ENCODE data around the gene PJA1.
A peak's percentile ranks its signal among the peaks of the same experiment; 100 is the strongest.

The PJA1 gene

DNA sequence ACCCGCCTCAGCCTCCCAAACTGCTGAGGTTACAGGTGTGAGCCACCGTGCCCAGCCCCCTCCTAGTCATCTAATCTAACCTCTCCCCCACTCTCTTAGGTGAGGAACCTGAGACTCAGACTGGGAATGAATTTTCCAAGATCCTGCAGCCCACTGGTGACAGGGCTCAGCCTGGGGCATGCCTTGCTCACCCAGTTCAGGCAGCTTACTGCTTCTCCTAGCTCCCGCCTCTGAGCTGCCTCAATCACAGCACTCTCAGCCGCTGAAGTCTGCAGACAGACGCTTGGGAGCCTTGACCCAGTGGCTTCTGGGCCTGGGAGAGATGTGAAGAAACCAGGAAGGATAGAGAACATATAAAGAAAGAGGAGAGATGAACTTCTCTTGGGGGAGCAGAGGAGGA is 24.4 kb downstream of the PJA1 start:
- DNase-seq (ENCODE audit: low spot score) = no peak

DNA sequence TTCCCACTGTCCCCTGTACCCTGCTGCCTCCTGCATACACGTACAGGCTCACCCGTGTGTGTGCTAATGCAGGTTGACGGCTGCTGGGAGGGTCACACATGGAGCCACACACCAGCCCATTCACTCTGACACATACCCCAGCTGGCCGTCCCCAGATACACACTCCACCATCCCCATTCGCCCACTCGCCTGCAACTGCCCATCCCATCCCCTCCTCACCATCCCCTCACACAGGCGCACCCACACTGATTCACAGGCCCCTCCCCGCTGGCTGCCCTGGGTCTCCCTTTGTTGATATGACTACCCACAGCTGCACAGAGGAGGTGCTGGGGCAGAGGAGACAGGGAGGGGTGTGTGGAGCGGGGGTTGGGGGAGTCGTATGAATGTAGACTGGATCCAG is 25.7 kb downstream of the PJA1 start:
- DNase-seq (ENCODE audit: low spot score) = no peak

DNA sequence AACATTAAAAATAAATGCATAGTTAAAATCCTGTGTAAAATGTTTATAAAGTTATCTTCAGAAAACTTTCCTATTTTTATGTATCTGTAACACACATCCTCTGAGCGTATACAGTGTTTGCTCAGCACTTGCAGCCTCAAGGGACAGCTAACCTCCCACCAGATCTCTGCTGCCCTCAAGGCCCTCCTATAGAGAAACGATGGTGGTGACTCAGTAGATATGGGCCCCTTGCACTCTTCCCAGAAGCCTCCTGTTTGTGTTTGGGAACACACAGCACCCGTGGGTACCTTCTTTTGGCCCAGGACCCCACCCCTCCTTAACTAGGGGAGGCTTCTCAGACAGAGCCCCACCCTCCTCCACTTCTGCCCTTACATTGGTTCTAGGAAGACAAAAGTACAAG is 26.7 kb downstream of the PJA1 start:
- no peak for DNase-seq (ENCODE audit: low spot score)

DNA sequence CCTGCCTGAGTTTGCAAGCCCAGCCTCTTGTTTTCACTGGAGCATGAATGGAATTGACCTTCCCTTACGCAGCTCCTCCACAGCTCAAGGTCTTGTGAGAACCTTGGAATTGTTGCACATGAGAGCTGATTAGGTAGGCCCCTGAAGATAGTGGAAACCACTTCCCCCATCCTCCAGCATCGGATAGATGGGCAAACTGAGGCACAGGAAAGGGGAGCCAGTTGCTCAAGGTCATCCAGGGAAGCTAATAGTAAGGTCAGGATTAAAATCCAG is 27.2 kb downstream of the PJA1 start:
- no peak for DNase-seq (ENCODE audit: low spot score)

DNA sequence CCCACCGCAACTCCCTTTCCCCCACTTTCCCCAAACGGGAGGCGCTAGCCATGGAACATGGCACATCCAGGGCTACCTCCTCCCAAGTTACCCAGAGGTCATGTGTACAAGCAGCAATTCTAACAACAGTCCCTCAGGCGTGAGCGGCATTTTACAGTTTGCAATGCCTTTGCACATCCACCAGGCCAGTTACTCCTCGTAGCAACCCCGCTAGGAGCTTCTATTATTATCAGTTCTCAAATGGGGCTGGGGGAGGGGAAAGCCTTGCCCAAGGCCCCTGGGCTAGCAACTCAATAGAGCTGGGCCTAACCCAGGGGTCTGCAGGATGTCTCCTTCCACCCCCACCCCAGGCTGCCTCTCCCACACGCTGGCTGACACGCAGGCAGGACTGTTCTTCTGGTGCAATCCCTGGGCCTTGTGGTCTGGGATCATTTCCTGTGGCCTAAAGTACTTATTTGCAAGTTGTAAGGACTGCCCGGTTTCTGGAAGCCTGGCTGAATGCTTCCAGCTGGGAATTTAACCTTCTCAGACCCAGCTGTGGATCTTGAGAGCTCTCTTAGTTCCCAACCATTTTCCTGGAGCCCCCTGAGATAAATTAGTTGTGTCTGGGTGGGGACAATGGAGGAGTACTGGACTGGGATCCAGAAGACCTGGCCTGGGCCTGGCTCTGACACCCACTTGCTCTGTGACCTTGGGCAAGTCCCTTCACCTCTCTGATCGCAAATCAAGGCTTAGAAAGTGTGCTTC is 27.7 kb downstream of the PJA1 start:
- DNase-seq (ENCODE audit: low spot score) = no peak

DNA sequence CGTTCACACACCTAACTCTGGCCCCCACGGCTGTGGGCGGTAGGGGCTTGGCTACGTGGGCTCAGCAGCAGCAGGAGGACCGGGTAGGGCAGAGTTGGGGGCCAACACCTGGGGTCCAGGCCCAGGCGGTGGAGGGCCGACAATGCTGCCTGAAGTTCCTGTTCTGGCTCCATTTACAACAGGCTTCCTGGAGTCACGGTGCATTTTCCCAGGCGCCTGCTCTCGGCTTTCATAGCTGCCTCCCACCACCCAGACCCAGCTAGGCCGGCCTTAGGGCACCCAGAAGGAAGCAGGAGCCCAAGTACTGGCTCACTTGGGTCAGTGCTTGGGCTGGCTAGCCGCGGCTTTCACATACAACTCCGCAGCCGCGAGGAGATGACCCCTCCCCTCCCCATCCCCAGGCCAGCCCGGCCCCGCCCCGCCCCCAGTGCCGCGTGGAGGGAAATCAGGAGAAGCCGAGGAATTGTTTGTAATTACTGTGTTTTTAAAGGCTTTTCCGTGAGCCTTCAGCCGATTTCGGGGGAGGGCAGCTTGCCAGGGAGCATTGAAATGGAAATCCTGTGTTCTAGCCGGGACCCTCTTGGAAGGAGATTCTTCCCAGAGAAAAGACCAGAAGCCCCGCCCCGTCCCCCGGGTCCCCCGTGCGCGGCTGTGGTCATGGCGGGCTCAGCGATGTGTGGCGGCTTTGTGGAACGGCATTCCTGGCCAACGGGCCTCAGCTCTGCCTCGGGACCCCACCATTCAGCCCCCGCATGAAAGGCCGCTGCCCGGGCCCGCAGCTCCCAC is 28.5 kb downstream of the PJA1 start:
- no peak for DNase-seq (ENCODE audit: low spot score)

DNA sequence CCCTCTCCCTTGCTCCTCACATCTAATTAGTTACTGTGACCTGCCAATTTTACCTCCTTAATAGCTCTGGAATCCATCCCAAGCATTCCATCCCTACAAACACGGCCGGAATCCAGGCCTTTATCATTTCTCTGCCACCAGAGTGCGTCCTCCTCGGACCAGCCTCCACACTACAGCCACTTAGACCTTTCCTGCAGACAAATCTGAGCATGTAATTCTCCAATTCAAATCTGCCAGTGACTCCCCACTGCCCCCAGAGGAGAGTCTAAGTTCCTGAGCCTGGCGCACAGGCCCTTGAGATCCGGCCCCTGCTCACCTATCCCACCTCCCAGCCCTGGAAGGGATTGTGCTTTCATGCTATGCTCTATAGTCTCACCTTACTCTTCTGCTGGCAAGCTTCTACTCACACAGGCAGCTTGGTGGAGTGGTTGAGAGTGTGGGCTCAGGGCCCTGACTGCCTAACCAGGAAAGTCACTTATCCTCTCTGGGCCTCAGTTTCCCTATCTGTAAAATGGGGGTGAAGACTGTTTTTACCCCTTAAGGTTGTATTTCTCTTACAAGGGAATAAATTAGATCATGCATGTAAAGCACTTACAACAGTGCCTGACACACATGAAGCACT is 31.2 kb downstream of the PJA1 start:
- peak; percentile 12 for DNase-seq (ENCODE audit: low spot score)

DNA sequence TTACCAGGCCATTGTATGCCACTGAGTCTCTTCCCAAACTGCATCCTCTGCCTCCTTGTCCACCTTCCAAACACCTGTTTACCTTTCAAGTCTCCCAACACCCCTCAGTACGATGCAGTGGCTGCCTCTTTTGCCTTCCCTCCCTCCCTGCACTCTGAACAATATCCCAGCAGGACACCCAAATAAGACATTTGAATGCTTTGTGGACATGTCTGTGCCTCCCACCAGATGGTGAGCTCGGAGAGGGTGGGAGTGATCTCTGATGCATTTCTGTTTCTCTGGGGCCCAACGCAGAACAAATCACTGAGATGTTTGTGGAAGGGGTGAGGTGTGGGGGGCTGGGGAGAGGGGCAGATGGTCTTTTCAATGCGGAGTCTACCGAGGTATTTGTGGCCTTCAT is 33.4 kb downstream of the PJA1 start:
- DNase-seq (ENCODE audit: low spot score) = no peak

DNA sequence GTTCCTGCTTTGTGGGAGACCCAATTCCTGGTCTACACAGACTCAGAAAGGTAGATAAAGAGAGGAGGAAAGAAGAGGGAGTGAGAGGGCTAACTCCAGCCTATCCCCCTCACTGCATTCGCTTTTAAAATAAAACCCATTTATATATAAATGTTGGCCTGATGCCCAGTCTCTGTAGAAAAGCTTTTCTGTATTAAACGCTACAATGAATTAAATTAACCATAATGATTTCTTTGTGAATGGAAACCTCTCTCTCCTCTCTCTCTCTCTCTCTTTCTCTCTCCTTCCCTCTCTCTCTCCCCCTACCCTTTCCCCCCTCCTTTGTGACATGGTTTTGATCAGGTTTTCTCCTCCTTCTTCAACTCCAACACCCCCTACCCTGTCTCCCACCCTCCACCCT is 34.8 kb downstream of the PJA1 start:
- DNase-seq (ENCODE audit: low spot score) = no peak

DNA sequence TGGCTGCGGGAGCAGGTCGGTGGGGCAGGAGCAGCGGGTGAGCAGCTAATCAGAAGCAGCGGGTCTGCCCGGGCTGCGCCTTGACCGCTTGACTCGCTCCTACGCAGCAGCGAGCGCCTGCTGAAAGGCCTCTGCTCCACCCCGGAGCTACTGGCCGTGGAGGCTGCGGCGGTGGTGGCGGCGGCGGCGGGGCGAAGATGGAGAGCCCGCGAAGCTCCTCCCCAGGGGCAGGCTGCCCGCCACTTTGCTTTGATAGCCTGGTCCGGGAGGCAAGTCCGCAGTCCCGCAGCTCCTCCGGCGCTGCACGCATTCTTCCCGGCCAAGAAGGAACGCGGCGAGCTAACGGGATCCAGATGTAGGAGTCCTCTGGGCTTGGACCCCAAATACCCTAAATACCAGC is 36.7 kb downstream of the PJA1 start:
- DNase-seq (ENCODE audit: low spot score) = no peak

DNA sequence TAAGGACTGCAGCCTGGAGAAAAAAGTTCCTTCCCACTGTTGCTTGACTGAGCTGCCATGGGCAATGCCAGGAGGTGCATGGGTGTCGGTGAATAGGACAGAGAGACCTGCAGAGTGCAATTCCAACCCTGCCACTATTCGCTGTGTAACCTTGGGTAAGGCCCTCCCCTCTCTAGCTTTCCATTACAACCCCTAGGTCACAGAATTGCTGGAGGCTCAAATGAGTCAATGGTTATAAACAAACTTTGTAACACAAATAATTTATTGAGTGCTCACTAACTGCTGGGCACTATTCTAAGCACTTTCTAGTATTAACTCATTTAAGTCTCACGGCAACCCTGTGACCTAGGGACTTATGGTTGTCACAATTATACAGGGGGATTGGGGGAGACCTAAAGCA is 37.8 kb downstream of the PJA1 start:
- no peak for DNase-seq (ENCODE audit: low spot score)

DNA sequence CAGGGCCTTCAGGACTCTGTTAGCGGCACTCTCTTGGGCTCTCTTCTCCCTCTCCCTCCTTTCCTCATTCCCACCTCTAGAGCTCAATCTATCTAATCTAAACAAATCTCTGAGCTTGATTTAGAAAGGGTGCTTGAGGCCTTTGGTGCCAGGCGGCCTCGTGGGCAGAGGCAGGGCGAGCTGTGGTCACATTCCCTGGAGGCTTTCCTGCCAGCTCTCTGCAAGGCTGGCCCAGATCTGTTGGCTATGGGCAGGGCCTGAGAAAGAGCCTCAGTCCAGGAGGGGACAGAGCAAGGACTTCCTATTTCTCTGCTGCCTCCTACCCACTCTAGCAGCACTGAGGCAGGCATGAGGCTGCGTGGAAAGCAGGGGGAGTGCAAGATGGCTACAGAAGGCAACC is 38.6 kb downstream of the PJA1 start:
- DNase-seq (ENCODE audit: low spot score) = no peak

DNA sequence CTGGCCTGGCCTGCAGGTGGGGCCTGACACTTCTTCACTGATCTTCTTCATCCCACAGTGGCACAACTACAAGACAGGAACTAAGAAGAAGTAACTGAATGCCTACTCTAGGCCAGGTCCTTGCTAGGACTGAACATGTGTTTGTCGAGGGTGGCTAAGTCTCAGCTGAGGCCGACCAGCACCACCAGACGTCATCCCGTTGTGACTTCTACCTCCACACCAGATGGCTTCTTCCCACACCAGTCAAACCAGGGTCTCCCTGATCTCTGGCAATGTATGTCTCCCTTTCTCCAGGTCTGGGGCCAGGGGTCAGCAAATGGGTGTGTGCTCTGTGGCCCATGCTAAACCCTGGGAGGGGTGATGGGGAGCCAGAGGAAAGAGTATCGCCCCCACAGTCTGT is 40.2 kb downstream of the PJA1 start:
- no peak for DNase-seq (ENCODE audit: low spot score)

DNA sequence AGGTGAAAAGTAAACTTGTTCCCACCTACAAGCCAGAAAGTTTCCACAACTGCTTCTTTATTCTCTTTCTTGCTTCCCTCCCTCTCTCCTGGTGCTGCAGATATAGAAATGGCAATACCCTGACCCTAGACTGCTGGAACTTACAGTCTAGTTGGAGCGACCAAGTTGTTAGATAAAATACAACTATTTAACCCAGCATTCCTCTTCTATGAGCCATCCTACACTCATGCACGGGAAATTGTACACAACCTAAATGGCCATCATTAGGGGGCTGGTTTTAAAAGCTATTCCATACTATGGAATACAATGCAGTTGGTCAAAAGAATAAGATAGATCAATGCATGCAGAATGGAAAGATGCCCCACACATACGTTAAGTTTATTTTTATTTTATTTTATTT is 41.1 kb downstream of the PJA1 start:
- no peak for DNase-seq (ENCODE audit: low spot score)

DNA sequence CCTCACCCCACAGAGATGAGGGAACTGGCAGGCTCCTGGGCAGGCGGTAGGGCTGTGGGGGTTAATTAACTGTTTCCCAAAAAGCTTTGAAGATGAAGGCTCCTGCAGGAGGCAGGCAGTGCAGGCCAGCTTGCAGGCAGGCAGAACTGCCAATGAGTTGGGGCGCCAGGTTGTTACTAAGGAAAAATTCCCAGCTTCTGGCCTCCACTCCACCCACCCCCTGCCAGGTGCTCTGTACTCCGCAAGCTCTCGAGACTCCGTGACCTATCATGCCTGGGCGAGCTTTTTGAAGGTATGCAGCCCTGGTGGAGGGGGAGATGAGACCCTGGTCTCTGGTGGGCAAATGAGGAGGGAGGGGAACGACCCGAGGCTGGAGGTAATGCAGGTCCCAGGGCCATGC is 41.8 kb downstream of the PJA1 start:
- DNase-seq (ENCODE audit: low spot score) = no peak

DNA sequence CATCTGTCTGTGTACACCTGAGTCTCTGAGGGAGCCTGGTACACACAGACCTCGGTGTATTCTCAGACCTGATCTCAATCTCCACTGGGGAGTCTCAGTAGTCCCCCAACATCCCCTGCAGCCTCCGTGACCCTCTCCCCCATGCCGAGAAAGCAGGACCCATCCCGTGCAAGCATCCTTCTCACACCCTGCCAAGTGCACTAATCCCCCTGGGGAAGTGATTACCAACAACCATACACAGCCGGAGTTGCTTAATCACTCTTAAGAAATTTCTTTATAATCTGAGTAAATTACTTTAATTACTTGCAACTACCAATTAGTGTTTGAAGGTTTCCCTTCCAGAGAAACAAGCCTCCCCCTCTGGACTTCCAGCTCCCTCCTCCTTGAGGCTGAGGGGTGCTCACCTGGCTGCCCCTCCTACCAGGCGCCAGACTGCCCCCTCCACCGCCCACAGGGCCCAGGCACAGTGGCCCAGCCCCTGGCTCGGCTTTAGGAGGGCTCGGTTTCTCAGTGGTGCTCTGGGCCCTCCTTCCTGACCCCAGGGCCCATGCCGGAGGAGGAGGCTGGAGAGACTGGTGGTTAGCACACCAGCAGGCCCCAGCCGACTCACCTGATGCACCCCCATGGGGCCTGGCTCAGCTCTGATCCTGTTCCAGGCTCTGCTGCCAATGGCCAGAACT is 43.8 kb downstream of the PJA1 start:
- DNase-seq (ENCODE audit: low spot score) = no peak

DNA sequence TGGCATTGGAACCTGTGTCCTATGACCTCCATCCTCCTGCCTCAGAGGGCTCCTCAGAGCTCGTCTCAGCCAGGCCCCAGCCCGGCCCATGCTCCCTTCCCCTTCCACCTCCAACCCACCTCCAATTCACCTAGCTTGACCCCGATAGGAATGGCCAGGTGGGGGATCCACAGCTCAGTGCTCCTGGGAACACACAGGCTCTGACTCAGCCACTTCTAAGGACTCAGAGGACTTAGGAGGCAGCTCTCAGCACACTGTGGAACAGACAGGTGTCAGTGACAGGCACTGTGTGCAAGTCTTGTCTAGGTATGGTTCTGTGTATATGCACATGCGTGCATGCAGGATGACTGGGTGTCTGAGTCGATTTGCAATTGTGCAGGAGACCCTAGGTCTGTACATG is 44.8 kb downstream of the PJA1 start:
- DNase-seq (ENCODE audit: low spot score) = no peak

DNA sequence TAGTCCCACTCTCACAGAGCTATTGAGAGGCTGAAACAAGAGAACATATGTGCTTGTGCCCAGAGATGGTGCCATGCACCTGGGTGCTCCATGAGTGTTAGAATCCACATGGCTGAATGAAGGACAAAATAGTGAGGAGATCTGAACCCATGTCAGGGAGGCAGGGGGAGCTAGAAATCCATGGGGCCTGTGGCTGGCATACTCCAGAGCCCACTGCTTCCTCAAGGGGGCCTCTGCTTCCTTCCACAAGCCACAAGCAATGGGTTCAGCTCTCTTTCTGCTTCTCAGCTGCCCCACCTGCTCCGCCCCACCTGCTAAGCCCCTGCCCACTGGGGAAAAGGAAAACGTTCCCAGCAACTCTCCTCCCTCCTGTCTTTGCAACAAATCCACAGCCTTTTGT is 46.1 kb downstream of the PJA1 start:
- no peak for DNase-seq (ENCODE audit: low spot score)

DNA sequence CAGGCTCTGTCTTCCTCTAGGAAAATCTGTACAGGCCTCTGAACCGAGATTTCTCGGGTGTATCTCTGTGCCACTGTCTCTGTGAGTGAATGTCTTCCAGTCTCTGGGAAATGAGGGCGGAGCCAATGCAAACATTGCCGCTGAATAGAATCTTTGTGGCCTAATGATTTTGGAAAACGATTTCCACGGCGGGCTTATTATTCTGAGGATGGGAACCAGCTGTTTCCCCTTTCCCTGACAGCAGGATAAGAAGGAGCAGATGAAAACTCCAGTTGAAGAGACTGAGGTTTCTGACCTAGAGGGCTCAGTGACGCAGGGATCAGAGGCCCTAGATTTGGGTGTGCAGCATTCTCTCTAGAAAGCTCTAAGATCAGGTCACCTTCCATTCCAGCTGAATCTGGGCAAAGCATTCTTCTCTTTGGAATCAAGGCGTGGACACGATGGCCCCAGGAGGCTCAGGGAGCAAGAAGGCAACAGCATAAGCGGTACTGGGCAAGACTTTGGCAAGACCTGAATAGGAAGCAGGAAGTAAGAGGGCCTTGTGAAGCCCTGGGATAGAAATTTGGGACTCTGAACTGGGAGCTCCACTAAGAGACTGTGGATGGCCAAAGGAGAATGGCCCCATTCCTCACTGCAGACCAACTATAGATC is 47.3 kb downstream of the PJA1 start:
- DNase-seq (ENCODE audit: low spot score) = no peak

DNA sequence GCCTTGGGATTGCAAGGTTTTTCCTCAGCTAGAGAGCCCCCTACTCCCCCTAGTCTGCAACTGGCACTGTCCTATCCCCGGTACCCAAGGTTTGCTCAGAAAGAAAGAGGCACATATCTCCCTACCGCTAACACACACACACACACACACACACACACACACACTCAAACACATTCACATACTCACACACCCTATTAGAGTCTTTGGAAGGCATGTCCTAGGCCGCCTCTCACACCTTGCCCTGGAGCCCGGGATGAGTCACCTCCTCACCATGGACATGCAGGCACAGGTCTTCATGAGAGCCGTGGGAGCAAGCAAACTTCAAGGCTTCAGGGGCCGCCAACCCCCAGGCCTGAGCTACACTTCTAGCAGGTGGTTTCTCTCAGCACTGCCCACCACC is 49.2 kb downstream of the PJA1 start:
- no peak for DNase-seq (ENCODE audit: low spot score)

DNA sequence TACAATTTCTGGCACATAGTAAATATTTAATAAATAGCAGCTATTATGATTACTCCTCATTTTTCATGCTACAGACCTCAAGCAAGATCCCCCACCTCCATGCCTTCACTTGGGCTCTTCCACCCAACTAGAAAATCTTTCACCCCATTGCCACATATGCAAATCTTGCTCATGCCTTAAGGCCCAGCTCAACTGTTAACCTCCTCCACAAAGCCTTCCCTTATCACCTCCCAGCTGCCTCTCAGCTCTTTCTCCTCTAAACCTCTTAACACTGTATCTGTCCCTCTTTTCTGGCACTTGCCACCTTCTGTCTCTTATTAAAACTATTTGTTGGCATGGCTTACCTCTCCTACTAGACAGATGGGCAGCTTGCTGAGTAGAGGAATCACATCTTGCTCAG is 51.5 kb downstream of the PJA1 start:
- DNase-seq (ENCODE audit: low spot score) = no peak

Data from Ammon's horn (tissue), 1 donor.